ENCODE results near the gene THSD1.

The THSD1 gene

DNA sequence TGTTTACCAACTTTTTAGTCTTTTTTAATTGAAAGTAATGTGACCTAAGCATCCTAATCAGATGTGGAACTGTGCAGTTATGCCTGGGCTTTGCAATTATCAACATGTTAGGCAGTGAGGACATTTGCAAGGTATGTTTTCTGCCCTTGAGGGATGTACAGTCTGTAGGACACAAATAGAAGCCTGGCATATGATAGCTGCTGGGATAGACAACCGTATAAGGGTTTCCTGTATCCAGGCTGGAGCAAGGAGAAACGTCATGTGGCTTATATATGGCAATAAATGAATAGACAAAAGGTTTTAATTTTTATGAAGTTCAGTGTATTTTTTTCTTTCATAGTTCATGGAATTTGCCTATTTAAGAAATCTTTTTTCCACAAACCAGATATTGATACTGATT is 46.5 kb upstream of the THSD1 start:
- Histone ChIP-seq H3K79me2 (ENCODE audit: low read length) (peaks cover 48% of the 10 kb centered on the region), H4K20me1 (ENCODE audit: insufficient read depth, low read length) (peaks cover 20% of the 10 kb centered on the region), H3K36me3 (replicated peaks; ENCODE audit: low read depth, low read length) (peaks cover 17% of the 10 kb centered on the region), H3K4me1 (ENCODE audit: low read length) (peaks cover 42% of the 10 kb centered on the region), H2AFZ (ENCODE audit: low read depth, low read length) (no peak overlapping the region), H3K9me3 (ENCODE audit: insufficient read depth, low read length) (no peaks in the 10 kb centered on the region), H3K27me3 (ENCODE audit: low read depth, low read length) (no peaks in the 10 kb centered on the region), H3K27ac (ENCODE audit: low read length) (no peak overlapping the region), H3K9ac (ENCODE audit: low read length) (no peak overlapping the region), H3K4me3 (ENCODE audit: low read length) (no peak overlapping the region), H3K4me2 (ENCODE audit: low read length) (no peak overlapping the region)
- TF ChIP-seq EZH2phosphoT487 (IDR thresholded peaks at IDR 0.05; ENCODE audit: low read depth), result no peak
- no peak for TF ChIP-seq CTCF (IDR thresholded peaks at IDR 0.05; ENCODE audit: low read depth, low read length)

DNA sequence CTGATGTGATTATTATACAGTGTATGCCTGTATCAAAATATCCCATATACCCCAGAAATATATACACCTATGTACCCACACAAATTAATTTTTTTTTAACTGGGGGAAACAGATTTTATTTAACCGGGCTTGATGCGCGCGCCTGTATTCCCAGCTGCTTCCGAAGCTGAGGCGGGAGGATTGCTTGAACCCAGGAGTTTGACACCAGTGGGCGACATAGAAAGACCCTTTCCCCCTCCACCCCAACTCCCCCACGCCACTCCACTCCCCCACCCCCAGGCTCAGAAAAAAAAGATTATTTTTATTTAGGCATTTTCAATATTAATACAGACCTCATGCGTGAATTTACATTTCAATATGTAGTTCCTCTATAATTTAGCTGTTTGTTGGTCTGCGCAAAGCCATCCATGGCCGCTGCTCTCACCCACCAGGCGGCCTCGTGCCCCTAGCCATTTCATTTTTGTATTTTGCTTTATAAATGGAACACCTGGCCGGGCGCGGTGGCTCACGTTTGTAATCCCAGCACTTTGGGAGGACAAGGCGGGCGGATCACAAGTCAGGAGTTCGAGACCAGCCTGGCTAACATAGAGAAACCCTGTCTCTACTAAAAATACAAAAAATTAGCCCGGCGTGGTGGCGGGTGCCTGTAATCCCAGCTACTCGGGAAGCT is 45.3 kb upstream of the THSD1 start:
- H3K9ac ChIP-seq (ENCODE audit: low read length), result peak overlapping the region; percentile 41; the same call in 1 of the 2 replicates
- peak overlapping the region; percentile 72 for H3K4me3 ChIP-seq (ENCODE audit: low read length)
- H3K4me2 ChIP-seq (ENCODE audit: low read length), result peak overlapping the region; percentile 87
- TF ChIP-seq EZH2phosphoT487 (IDR thresholded peaks at IDR 0.05; ENCODE audit: low read depth) (no peak), CTCF (IDR thresholded peaks at IDR 0.05; ENCODE audit: low read depth, low read length) (no peak)
- peaks cover 37% of the 10 kb centered on the region for H3K4me1 ChIP-seq (ENCODE audit: low read length)
- no peaks in the 10 kb centered on the region for H3K27me3 ChIP-seq (ENCODE audit: low read depth, low read length)
- peaks cover 14% of the 10 kb centered on the region for H3K36me3 ChIP-seq (replicated peaks; ENCODE audit: low read depth, low read length)
- H2AFZ ChIP-seq (ENCODE audit: low read depth, low read length), result peak overlapping the region; percentile 57; the same call in 1 of the 2 replicates
- H3K27ac ChIP-seq (ENCODE audit: low read length), result no peak overlapping the region
- no peaks in the 10 kb centered on the region for H3K9me3 ChIP-seq (ENCODE audit: insufficient read depth, low read length)
- peaks cover 48% of the 10 kb centered on the region for H3K79me2 ChIP-seq (ENCODE audit: low read length)
- peaks cover 21% of the 10 kb centered on the region for H4K20me1 ChIP-seq (ENCODE audit: insufficient read depth, low read length)

DNA sequence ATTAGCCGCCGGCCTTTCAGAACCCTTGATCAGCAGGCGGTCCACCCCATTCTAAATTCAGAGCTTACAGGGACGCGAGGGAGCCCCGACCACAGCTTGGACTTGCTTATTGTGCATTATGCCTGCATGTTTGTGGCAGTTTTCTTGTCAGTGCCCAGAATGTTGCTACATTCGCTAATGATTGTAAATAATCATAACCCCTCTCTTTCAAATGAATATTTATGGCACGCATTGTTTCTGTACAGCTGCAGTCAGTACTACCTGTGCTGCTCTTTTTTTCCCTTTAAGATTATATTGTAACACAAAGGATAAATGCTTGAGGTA is 44.8 kb upstream of the THSD1 start:
- TF ChIP-seq CTCF (IDR thresholded peaks at IDR 0.05; ENCODE audit: low read depth, low read length) (no peak), EZH2phosphoT487 (IDR thresholded peaks at IDR 0.05; ENCODE audit: low read depth) (no peak)
- Histone ChIP-seq H3K4me3 (ENCODE audit: low read length) (peak overlapping the region; percentile 72), H3K36me3 (replicated peaks; ENCODE audit: low read depth, low read length) (peaks cover 14% of the 10 kb centered on the region), H3K4me1 (ENCODE audit: low read length) (peaks cover 36% of the 10 kb centered on the region), H3K27ac (ENCODE audit: low read length) (no peak overlapping the region), H3K79me2 (ENCODE audit: low read length) (peaks cover 46% of the 10 kb centered on the region), H3K4me2 (ENCODE audit: low read length) (peak overlapping the region; percentile 87), H4K20me1 (ENCODE audit: insufficient read depth, low read length) (peaks cover 18% of the 10 kb centered on the region), H3K9me3 (ENCODE audit: insufficient read depth, low read length) (no peaks in the 10 kb centered on the region), H3K27me3 (ENCODE audit: low read depth, low read length) (no peaks in the 10 kb centered on the region), H3K9ac (ENCODE audit: low read length) (peak overlapping the region; percentile 41), H2AFZ (ENCODE audit: low read depth, low read length) (peak overlapping the region; percentile 57; the same call in 1 of the 2 replicates)

- H3K27ac ChIP-seq (ENCODE audit: low read length), result peak within 1 kb of the TSS; percentile 63
- peak within 1 kb of the TSS; percentile 92 for H3K4me3 ChIP-seq (ENCODE audit: low read length)
- TF ChIP-seq EZH2phosphoT487 (IDR thresholded peaks at IDR 0.05; ENCODE audit: low read depth) (no peak), CTCF (IDR thresholded peaks at IDR 0.05; ENCODE audit: low read depth, low read length) (peak; percentile 96)
- H3K27me3 ChIP-seq (ENCODE audit: low read depth, low read length), result no peaks in the 10 kb centered on the region
- no peaks in the 10 kb centered on the region for H3K9me3 ChIP-seq (ENCODE audit: insufficient read depth, low read length)
- peaks cover 18% of the 10 kb centered on the region for H4K20me1 ChIP-seq (ENCODE audit: insufficient read depth, low read length)
- H3K4me1 ChIP-seq (ENCODE audit: low read length), result peaks cover 36% of the 10 kb centered on the region
- H3K36me3 ChIP-seq (replicated peaks; ENCODE audit: low read depth, low read length), result peaks cover 14% of the 10 kb centered on the region
- peak within 1 kb of the TSS; percentile 88 for H3K9ac ChIP-seq (ENCODE audit: low read length)
- peaks cover 44% of the 10 kb centered on the region for H3K79me2 ChIP-seq (ENCODE audit: low read length)
- H3K4me2 ChIP-seq (ENCODE audit: low read length), result peak within 1 kb of the TSS; percentile 87
- peak within 1 kb of the TSS; percentile 58 for H2AFZ ChIP-seq (ENCODE audit: low read depth, low read length)
Observed at GRCh38 chr13:52450012-52450792, 44.2 kb upstream of the THSD1 start, which contains the start of gene VPS36. Gene VPS36, minus strand, starts transcription at chr13:52450634. Its CDS starts 40 bp downstream, at chr13:52450594.

All from OCI-LY3 (cell line).